Stimulated activated memory B cell treated with anti-CD40 and anti-IgM and Interleukin-4, amounts not matched to agents 10 μg/mL and 1 μg/mL and 100 μg/mL, for 72 hours (primary cell): ENCODE results near the gene FUBP3.

Experiments
- ATAC-seq: fragments of 150-1000 bp; cut with Tn5 transposase; 2 replicates; pipeline ENCODE4 v1.10.0; 2021
- H3K27ac Mint-ChIP-seq: one replicate; pipeline ENCODE4 v1.8.0; 2022; ENCODE audit warnings: mild to moderate bottlenecking, mixed read lengths
- H3K27me3 Mint-ChIP-seq: one replicate; pipeline ENCODE4 v1.8.0; 2022; ENCODE audit warnings: mixed read lengths
- H3K36me3 Mint-ChIP-seq: one replicate; pipeline ENCODE4 v1.8.0; 2022; ENCODE audit warnings: mixed read lengths
- H3K4me1 Mint-ChIP-seq: one replicate; pipeline ENCODE4 v1.8.0; 2022; ENCODE audit warnings: mixed read lengths
- H3K4me3 Mint-ChIP-seq: one replicate; pipeline ENCODE4 v1.8.0; 2022; ENCODE audit warnings: mild to moderate bottlenecking, moderate library complexity, mixed read lengths
- H3K9me3 Mint-ChIP-seq: one replicate; pipeline ENCODE4 v1.8.0; 2022; ENCODE audit warnings: mixed read lengths

The FUBP3 gene

DNA sequence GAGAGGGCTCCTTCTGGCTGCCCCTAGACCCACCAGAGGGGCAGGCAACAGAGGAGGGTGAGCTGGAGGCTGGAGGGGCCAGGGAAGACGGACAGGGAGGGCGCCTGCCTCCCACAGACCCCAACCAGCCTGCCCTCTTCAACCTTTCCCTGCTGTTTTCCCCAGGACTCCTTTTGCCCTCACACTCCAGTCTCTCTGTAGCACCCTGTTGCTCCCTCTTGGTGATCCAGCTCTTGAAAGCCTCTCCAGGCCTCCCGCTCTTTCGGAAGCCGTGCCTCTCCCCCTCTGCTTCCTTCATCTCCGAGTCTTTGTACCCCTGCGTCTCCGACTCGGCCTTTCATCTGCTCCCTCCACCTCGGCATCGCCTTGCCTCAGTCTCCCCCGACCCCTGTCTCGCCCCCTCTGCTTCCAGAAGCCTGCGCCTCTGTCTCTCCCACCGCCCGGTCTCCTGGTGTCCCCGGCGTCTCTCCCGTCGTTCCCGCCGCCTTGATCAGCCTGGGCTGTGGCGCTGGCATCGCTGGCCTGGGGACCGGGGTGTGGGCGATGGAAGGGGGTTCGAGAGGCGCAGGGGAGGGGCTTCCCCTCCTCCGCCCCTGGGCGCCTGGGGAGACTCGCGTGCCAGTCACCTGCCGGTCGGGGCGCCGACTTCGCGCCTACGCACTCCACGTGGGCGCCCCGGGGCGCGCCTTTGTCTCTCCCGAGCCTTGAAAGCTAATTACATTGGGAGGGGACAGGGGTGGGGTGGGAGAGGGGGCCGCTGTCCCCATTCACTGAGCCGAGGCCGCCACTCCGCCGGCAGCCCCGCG lies 79.7 kb downstream of the FUBP3 start:
- H3K4me1 Mint-ChIP-seq: peaks cover 36% of the 10 kb centered on the region
- H3K27ac Mint-ChIP-seq: no peak overlapping the region
- ATAC-seq: no peak
- H3K9me3 Mint-ChIP-seq: no peaks in the 10 kb centered on the region
- H3K27me3 Mint-ChIP-seq: peaks cover 87% of the 10 kb centered on the region
- H3K36me3 Mint-ChIP-seq: no peaks in the 10 kb centered on the region
- H3K4me3 Mint-ChIP-seq: no peak overlapping the region

- peaks cover 94% of the 10 kb centered on the region for H3K27me3 Mint-ChIP-seq
- H3K4me3 Mint-ChIP-seq: peak overlapping the region; percentile 67
- H3K4me1 Mint-ChIP-seq: peaks cover 37% of the 10 kb centered on the region
- H3K36me3 Mint-ChIP-seq: no peaks in the 10 kb centered on the region
- H3K9me3 Mint-ChIP-seq: no peaks in the 10 kb centered on the region
- H3K27ac Mint-ChIP-seq: no peak overlapping the region
- ATAC-seq: no peak
These were observed 80.4 kb downstream of the FUBP3 start for GRCh38 chr9:130659699-130660248.

DNA sequence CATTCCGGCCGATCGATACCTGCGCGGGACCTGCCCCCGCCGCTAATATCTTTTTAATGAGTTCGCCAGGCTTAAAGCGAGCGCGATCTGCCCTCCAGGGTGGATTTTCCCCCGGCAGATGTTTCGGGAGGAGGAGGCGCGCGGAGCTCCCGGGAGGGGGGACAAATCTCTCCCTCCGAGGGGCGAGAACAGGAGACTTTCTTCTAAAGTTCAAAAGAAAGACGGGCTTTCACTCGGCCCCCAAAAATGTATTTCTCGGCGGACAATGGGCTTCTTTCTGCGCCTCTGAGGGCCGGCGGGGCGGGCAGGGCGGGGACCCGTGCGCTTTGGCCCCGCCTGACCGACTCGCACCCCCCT lies 80.9 kb downstream of the FUBP3 start:
- Mint-ChIP-seq H3K36me3 (peaks cover 2% of the 10 kb centered on the region), H3K9me3 (no peaks in the 10 kb centered on the region), H3K4me1 (peaks cover 40% of the 10 kb centered on the region), H3K27ac (no peak overlapping the region), H3K27me3 (peaks cover 94% of the 10 kb centered on the region), H3K4me3 (no peak overlapping the region)
- ATAC-seq: no peak

GRCh38 chr9:130660683-130661450 lies 81.5 kb downstream of the FUBP3 start:
- peaks cover 46% of the 10 kb centered on the region for H3K4me1 Mint-ChIP-seq
- no peak overlapping the region for H3K27ac Mint-ChIP-seq
- peaks cover 5% of the 10 kb centered on the region for H3K36me3 Mint-ChIP-seq
- peak overlapping the region; percentile 38 for H3K4me3 Mint-ChIP-seq
- H3K9me3 Mint-ChIP-seq: no peaks in the 10 kb centered on the region
- no peak for ATAC-seq
- H3K27me3 Mint-ChIP-seq: peaks cover 94% of the 10 kb centered on the region

GRCh38 chr9:130661451-130662098 lies 82.2 kb downstream of the FUBP3 start:
- H3K4me3 Mint-ChIP-seq: no peak overlapping the region
- no peaks in the 10 kb centered on the region for H3K9me3 Mint-ChIP-seq
- no peak for ATAC-seq
- H3K27ac Mint-ChIP-seq: no peak overlapping the region
- H3K4me1 Mint-ChIP-seq: peaks cover 47% of the 10 kb centered on the region
- peaks cover 94% of the 10 kb centered on the region for H3K27me3 Mint-ChIP-seq
- H3K36me3 Mint-ChIP-seq: peaks cover 5% of the 10 kb centered on the region

DNA sequence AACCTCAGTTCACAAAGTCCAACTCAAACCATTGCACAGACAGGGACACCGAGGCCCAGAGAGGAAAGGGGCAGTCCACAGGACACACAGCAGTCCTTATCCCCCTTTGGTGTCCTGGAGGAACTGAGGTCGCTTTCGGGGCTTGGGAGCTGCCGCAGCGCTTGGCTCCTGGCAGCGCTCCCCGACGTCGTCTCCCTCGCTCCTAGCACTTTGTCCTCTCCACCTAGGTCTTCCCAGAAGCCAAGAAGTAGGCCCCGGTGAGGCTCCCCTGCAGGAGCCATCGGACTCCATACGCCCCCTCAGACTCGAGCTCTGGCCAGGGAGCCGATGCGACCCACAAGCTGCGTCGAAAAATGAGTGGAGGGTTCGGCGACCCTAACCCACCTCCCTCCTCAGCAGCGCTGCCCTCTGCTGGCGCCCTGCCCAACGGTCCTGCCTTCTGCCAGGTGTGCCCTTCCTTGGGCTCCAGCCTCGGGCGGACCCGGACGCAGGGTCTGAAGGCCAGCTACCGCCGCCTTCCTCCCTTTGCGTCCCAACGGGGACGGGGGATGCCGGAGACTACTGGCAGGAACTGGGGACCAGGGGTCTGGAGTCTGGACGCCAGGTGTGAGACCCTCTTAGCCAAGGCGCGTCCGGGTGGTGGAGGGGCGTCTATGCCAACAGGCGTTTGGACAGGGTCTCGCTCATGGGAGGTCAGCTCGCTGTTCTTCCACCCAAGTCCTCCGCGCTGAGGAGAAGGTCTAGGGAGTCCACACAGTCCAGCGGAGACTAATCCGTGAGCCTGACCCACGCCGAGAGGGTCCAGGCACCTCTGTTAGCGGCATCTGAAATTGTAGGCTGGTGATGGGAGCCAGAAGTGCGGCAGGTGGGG lies 83.0 kb downstream of the FUBP3 start:
- Mint-ChIP-seq H3K27ac (no peak overlapping the region), H3K36me3 (peaks cover 5% of the 10 kb centered on the region), H3K27me3 (peaks cover 94% of the 10 kb centered on the region), H3K4me3 (peak overlapping the region; percentile 69), H3K9me3 (no peaks in the 10 kb centered on the region), H3K4me1 (peaks cover 47% of the 10 kb centered on the region)
- ATAC-seq: no peak

GRCh38 chr9:130662970-130663257 lies 83.5 kb downstream of the FUBP3 start:
- ATAC-seq: no peak
- Mint-ChIP-seq H3K9me3 (no peaks in the 10 kb centered on the region), H3K4me3 (peak overlapping the region; percentile 69), H3K4me1 (peaks cover 47% of the 10 kb centered on the region), H3K36me3 (peaks cover 5% of the 10 kb centered on the region), H3K27ac (no peak overlapping the region), H3K27me3 (peaks cover 94% of the 10 kb centered on the region)

GRCh38 chr9:130663258-130663976 lies 84.0 kb downstream of the FUBP3 start:
- H3K4me1 Mint-ChIP-seq: peaks cover 45% of the 10 kb centered on the region
- no peak for ATAC-seq
- peaks cover 94% of the 10 kb centered on the region for H3K27me3 Mint-ChIP-seq
- H3K36me3 Mint-ChIP-seq: peaks cover 5% of the 10 kb centered on the region
- no peak overlapping the region for H3K27ac Mint-ChIP-seq
- no peaks in the 10 kb centered on the region for H3K9me3 Mint-ChIP-seq
- H3K4me3 Mint-ChIP-seq: peak overlapping the region; percentile 21

DNA sequence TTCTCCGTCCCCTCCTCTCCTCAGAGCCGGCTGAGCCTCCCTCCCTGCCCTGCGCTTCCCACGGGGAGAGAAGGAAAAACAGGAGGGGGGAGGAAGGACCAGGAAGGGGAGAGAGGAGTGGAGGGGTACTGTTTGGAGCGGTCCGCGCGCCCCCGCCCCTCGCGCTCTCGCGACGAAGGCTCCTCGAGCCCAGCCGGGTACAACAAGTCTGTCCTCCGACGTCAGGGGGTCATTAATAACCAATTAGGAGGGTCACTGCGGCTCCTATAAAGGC lies 84.5 kb downstream of the FUBP3 start:
- Mint-ChIP-seq H3K36me3 (peaks cover 5% of the 10 kb centered on the region), H3K4me1 (peaks cover 41% of the 10 kb centered on the region), H3K27ac (no peak overlapping the region), H3K9me3 (no peaks in the 10 kb centered on the region), H3K27me3 (peaks cover 94% of the 10 kb centered on the region), H3K4me3 (peak overlapping the region; percentile 21)
- ATAC-seq: no peak

GRCh38 chr9:130664251-130665028 lies 85.1 kb downstream of the FUBP3 start, which contains the start of gene PRDM12:
PRDM12 (plus strand) TSS chr9:130664594; CDS start chr9:130664654, 60 bp downstream.
- ATAC-seq: no peak
- Mint-ChIP-seq H3K36me3 (peaks cover 5% of the 10 kb centered on the region), H3K27me3 (peaks cover 88% of the 10 kb centered on the region), H3K4me1 (peaks cover 41% of the 10 kb centered on the region), H3K9me3 (no peaks in the 10 kb centered on the region), H3K4me3 (peak within 1 kb of the TSS; percentile 37), H3K27ac (peak within 1 kb of the TSS; percentile 16)

DNA sequence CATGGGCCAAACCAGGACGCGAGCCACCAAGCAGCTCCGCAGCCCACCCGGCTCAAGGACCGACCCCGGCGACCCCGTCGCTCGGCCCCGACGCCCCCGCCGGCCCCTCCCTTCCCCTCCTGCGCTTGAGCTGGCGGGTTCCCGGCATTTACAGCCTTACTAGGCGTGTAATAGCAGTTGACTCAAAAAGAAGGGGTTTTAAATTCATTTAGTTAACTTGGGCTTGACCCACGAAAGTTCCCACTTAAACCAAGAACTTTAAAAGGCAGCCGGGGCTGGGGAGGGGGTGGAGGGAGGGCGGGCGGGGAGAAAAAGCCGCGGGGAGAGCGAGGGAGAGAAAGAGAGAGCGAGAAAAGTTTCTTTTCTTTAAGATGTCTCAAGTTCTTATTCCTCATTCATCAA lies 85.7 kb downstream of the FUBP3 start:
- peak overlapping the region; percentile 37 for H3K4me3 Mint-ChIP-seq

GRCh38 chr9:130665431-130666392 lies 86.3 kb downstream of the FUBP3 start:
- H3K27ac Mint-ChIP-seq: peak overlapping the region; percentile 16
- peaks cover 80% of the 10 kb centered on the region for H3K27me3 Mint-ChIP-seq
- H3K36me3 Mint-ChIP-seq: peaks cover 5% of the 10 kb centered on the region
- H3K9me3 Mint-ChIP-seq: no peaks in the 10 kb centered on the region
- H3K4me3 Mint-ChIP-seq: peak overlapping the region; percentile 37
- ATAC-seq: no peak
- H3K4me1 Mint-ChIP-seq: peaks cover 34% of the 10 kb centered on the region

More for the DNA sequence above, 85.7 kb downstream of the FUBP3 start:
- H3K27me3 Mint-ChIP-seq: peaks cover 82% of the 10 kb centered on the region
- no peak for ATAC-seq
- H3K27ac Mint-ChIP-seq: peak overlapping the region; percentile 16
- H3K36me3 Mint-ChIP-seq: peaks cover 5% of the 10 kb centered on the region
- no peaks in the 10 kb centered on the region for H3K9me3 Mint-ChIP-seq
- peaks cover 35% of the 10 kb centered on the region for H3K4me1 Mint-ChIP-seq
